ENCODE measurements around the gene ARHGAP6. TPM values are rescaled to one million over a fixed set of nuclear protein-coding genes. Genes with fewer than 3 reads are reported as not detected.

Gene ARHGAP6
- total RNA-seq, 1 experiment from 2014 or later = 0.10 TPM

DNA sequence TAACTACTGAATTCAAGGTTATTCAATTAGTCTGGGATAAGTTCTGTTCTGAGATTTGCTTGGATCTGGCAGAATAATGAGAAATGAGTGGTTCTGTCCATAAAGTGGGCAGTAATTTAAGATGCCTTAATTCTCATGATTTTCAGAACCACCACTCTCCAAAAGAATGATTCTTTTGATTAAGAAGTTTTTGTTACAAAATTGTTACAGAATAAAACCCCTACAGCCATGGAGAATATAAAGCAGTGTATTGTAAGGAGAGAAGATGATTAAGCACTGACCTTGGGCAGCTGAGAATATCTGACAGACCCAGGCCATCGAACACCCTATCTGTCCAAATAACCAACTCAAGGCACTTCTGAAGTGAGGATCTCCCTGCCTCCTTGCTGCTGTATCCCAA, 360.1 kb downstream of the ARHGAP6 start:
- DNase-seq (ENCODE audit: low read depth, low spot score) (no peak), ATAC-seq (no peak)
- Histone ChIP-seq H3K9ac (ENCODE audit: low read length) (no peak overlapping the region), H3K9me3 (ENCODE audit: control insufficient read depth in 1 of 2, insufficient read depth in 1 of 2, low read depth in 1 of 2, low read length in 2 of 2) (no peaks in the 10 kb centered on the region), H2AFZ (ENCODE audit: low read depth, low read length, poor library complexity, severe bottlenecking) (no peak overlapping the region), H3K27me3 (ENCODE audit: insufficient read depth, low read length) (0 out of 2 replicates have a peak, but pooled peaks cover 3% of the 10 kb centered on the region), H3K36me3 (ENCODE audit: control insufficient read depth in 1 of 2, insufficient read depth in 2 of 2, low read length in 2 of 2) (no peaks in the 10 kb centered on the region), H3K79me2 (ENCODE audit: insufficient read depth, low read length) (no peaks in the 10 kb centered on the region), H3K4me2 (ENCODE audit: low read length) (no peak overlapping the region), H3K4me1 (ENCODE audit: control insufficient read depth in 1 of 2, insufficient read depth in 2 of 2, low read length in 2 of 2) (no peaks in the 10 kb centered on the region), H3K27ac (ENCODE audit: low read depth, low read length) (no peak overlapping the region), H4K20me1 (ENCODE audit: insufficient read depth) (no peaks in the 10 kb centered on the region), H3K4me3 (replicated peaks in 1 of 2; ENCODE audit: low read depth in 1 of 2, low read length in 2 of 2) (no peak overlapping the region), H3K9me2 (ENCODE audit: insufficient read depth) (no peaks in the 10 kb centered on the region)
- TF ChIP-seq TCF7L2 (IDR thresholded peaks at IDR 0.05; ENCODE audit: borderline replicate concordance, extremely low read depth, insufficient read depth, insufficient read length) (no peak), YY1 (IDR thresholded peaks at IDR 0.05; ENCODE audit: extremely low read depth, insufficient replicate concordance, low read depth, low read length) (no peak), ZNF274 (IDR thresholded peaks at IDR 0.05; ENCODE audit: low read depth, low read length) (no peak), EZH2 (IDR thresholded peaks at IDR 0.05) (no peak), SP1 (IDR thresholded peaks at IDR 0.05; ENCODE audit: low read depth) (no peak), CTCF (IDR thresholded peaks at IDR 0.05 in 2 of 3, conservative IDR thresholded peaks at IDR 0.05 in 1 of 3; ENCODE audit: borderline replicate concordance in 1 of 3, insufficient read depth in 1 of 3, low read depth in 2 of 3, low read length in 2 of 3) (no peak), EZH2phosphoT487 (IDR thresholded peaks at IDR 0.05; ENCODE audit: borderline replicate concordance) (no peak), SRF (IDR thresholded peaks at IDR 0.05; ENCODE audit: low read depth) (no peak), REST (IDR thresholded peaks at IDR 0.05; ENCODE audit: low read depth) (no peak), SIN3A (IDR thresholded peaks at IDR 0.05; ENCODE audit: low read depth) (no peak), POLR2AphosphoS5 (IDR thresholded peaks at IDR 0.05; ENCODE audit: low read depth, low read length) (no peak), RAD21 (IDR thresholded peaks at IDR 0.05; ENCODE audit: low read depth) (no peak), ZBTB33 (IDR thresholded peaks at IDR 0.05; ENCODE audit: extremely low read depth, insufficient replicate concordance, low read length) (no peak), POLR2A (IDR thresholded peaks at IDR 0.05; ENCODE audit: borderline replicate concordance, extremely low read depth, insufficient read depth, insufficient read length) (no peak), CBX3 (IDR thresholded peaks at IDR 0.05; ENCODE audit: low read depth) (no peak), JUND (IDR thresholded peaks at IDR 0.05) (no peak), CEBPB (IDR thresholded peaks at IDR 0.05; ENCODE audit: low read depth) (no peak), ZFX (IDR thresholded peaks at IDR 0.05) (no peak), ATF3 (IDR thresholded peaks at IDR 0.05) (no peak)
- TF ChIP-seq, protein P1, sequence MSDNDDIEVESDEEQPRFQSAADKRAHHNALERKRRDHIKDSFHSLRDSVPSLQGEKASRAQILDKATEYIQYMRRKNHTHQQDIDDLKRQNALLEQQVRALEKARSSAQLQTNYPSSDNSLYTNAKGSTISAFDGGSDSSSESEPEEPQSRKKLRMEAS (IDR thresholded peaks at IDR 0.05) = no peak
- ChIA-PET POLR2A (no interaction called here), CTCF (no interaction called here), RAD21 (ENCODE audit: low non-redundant PET in 1 of 2, low total read pairs in 2 of 2, uncharacterized antibody in 2 of 2, unreplicated experiment in 2 of 2) (no interaction called here)
- BruUV-seq (replicated peaks) = no TSS peak
- intact Hi-C loops (cut with micrococcal nuclease) = no loop called here

Measured in HCT116 (cell line).